ENCODE results near the gene HRH2.
"Not testable (repeated sequence)": the region's sequence is repeated elsewhere in the genome, so short reads cannot be mapped to it uniquely, and the experiment has no call there.

HRH2 gene

DNA sequence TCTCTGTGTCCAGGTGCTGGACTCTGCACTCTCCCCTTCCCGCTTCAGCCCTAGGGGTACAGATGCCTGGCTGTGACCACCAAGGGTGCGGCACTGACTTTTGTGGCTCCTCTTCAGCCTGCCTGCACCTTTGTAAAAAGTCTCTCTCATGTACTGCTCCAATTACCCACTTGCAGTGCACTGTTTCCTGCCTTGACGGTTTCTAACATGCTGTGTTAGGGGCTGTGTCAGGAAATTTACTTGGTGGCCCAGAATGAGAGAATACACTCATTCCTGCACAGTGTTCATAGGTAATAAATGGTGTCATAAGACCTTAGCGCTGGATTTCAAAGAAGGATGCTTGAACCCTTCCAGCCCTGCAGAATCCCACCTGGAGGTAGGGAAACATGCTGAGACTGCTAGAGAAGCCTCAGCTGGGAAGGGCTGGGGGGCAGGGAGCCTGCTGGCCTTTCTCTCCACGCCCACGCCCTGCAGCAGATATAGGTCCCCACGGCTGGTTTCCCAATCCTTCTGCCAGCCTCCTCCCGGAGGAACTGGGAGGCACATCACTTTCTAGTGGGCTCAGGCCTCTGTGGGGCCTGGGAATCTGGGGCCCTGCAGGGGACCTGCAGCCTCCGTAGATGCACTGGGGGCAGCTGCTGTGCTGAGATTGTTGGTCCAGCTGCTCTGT, 17.6 kb upstream of the HRH2 start:
- peaks cover 0 to 6% (median 0%) of the 10 kb centered on the region in 5 experiments for H3K27me3 ChIP-seq (replicated peaks in 2 of 5; ENCODE audit: control insufficient read depth in 4 of 5, insufficient read depth in 5 of 5, low read length in 4 of 5)
- H3K4me3 ChIP-seq (ENCODE audit: control insufficient read depth in 1 of 7, extremely low read depth in 1 of 7, insufficient read depth in 4 of 7, low read depth in 2 of 7, low read length in 6 of 7) = no peak overlapping the region
- no peak for DNase-seq
- peaks cover 0 to 6% (median 0%) of the 10 kb centered on the region in 5 experiments for H3K9me3 ChIP-seq (ENCODE audit: control extremely low read depth in 1 of 5, control insufficient read depth in 4 of 5, insufficient read depth in 2 of 5, low read depth in 1 of 5, low read length in 4 of 5)
- no peaks in the 10 kb centered on the region for H3K36me3 ChIP-seq (ENCODE audit: control insufficient read depth in 4 of 4, insufficient read depth in 4 of 4, low read length in 3 of 4)
- WGBS (ENCODE audit: insufficient coverage) = 87% methylated on average over 9 of the region's 9 CpGs
- POLR2A ChIA-PET = no interaction called here
- H3K27ac ChIP-seq (ENCODE audit: insufficient read depth in 1 of 2, low read depth in 1 of 2, low read length in 2 of 2, poor library complexity in 1 of 2, severe bottlenecking in 2 of 2) = no peak overlapping the region
- CTCF ChIA-PET = no interaction called here
- peaks cover 0 to 19% (median 0%) of the 10 kb centered on the region in 4 experiments for H3K4me1 ChIP-seq (ENCODE audit: control extremely low read depth in 1 of 4, control insufficient read depth in 4 of 4, insufficient read depth in 4 of 4, low read length in 3 of 4)

DNA sequence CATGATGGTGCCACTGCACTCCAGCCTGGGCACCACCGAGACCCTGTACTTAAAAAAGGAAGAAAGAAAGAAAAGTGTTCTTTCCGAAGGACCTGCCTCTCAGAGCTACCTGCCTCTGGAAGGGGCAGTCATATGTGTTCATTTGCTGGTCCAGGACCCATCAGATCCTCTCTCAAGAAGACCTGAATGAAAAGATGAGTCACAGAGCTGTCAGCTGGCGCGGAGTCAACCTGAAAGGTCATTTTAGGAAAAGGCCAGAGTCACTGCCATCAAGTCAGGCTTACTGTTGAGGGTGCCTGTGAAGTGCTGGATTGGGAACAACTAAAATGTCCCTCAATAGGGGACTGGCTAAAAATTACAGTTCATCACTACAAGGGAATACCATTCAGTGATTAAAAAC, 14.9 kb upstream of the HRH2 start:
- ChIA-PET POLR2A (no interaction called here), CTCF (no interaction called here)
- no peaks in the 10 kb centered on the region for H3K36me3 ChIP-seq (ENCODE audit: control insufficient read depth in 4 of 4, insufficient read depth in 4 of 4, low read length in 3 of 4)
- H3K9me3 ChIP-seq (ENCODE audit: control extremely low read depth in 1 of 5, control insufficient read depth in 4 of 5, insufficient read depth in 2 of 5, low read depth in 1 of 5, low read length in 4 of 5) = peaks cover 0 to 9% (median 3%) of the 10 kb centered on the region in 5 experiments
- peaks cover 0 to 3% (median 0%) of the 10 kb centered on the region in 5 experiments for H3K27me3 ChIP-seq (replicated peaks in 2 of 5; ENCODE audit: control insufficient read depth in 4 of 5, insufficient read depth in 5 of 5, low read length in 4 of 5)
- WGBS (ENCODE audit: insufficient coverage) = 95% methylated on average over 4 of the region's 4 CpGs
- H3K4me3 ChIP-seq (ENCODE audit: control insufficient read depth in 1 of 7, extremely low read depth in 1 of 7, insufficient read depth in 4 of 7, low read depth in 2 of 7, low read length in 6 of 7) = no peak overlapping the region
- no peak for DNase-seq
- peaks cover 0 to 19% (median 0%) of the 10 kb centered on the region in 4 experiments for H3K4me1 ChIP-seq (ENCODE audit: control extremely low read depth in 1 of 4, control insufficient read depth in 4 of 4, insufficient read depth in 4 of 4, low read length in 3 of 4)
- H3K27ac ChIP-seq (ENCODE audit: insufficient read depth in 1 of 2, low read depth in 1 of 2, low read length in 2 of 2, poor library complexity in 1 of 2, severe bottlenecking in 2 of 2) = no peak overlapping the region

DNA sequence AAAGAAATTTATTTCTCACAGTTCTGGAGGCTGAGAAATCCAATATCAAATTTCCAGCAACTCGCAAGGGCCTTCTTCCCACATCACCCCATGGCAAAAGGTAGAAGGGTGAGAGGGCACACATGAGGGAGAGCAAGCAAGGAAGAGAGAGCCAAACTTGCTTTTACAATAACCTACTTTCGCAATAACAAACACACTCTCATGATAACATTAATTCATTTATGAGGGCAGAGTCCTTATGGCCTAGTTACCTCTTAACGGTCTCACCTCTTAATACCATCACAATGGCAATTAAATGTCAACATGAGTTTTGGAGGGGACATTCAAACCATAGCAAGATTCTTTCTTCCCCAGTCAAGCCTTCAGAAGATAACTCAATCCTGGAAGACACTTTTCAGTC, 11.6 kb upstream of the HRH2 start:
- no CpG with 5 or more reads among the region's 3 CpGs for WGBS (ENCODE audit: insufficient coverage)
- POLR2A ChIA-PET = no interaction called here
- CTCF ChIA-PET = no interaction called here
- Histone ChIP-seq H3K27ac (ENCODE audit: insufficient read depth in 1 of 2, low read depth in 1 of 2, low read length in 2 of 2, poor library complexity in 1 of 2, severe bottlenecking in 2 of 2) (no peak overlapping the region), H3K4me3 (ENCODE audit: control insufficient read depth in 1 of 7, extremely low read depth in 1 of 7, insufficient read depth in 4 of 7, low read depth in 2 of 7, low read length in 6 of 7) (no peak overlapping the region), H3K27me3 (replicated peaks in 2 of 5; ENCODE audit: control insufficient read depth in 4 of 5, insufficient read depth in 5 of 5, low read length in 4 of 5) (peaks cover 0 to 4% (median 0%) of the 10 kb centered on the region in 5 experiments), H3K9me3 (ENCODE audit: control extremely low read depth in 1 of 5, control insufficient read depth in 4 of 5, insufficient read depth in 2 of 5, low read depth in 1 of 5, low read length in 4 of 5) (peaks cover 0 to 26% (median 13%) of the 10 kb centered on the region in 5 experiments), H3K4me1 (ENCODE audit: control extremely low read depth in 1 of 4, control insufficient read depth in 4 of 4, insufficient read depth in 4 of 4, low read length in 3 of 4) (peaks cover 0 to 3% (median under 1%) of the 10 kb centered on the region in 4 experiments), H3K36me3 (ENCODE audit: control insufficient read depth in 4 of 4, insufficient read depth in 4 of 4, low read length in 3 of 4) (no peaks in the 10 kb centered on the region)
- DNase-seq = no peak

DNA sequence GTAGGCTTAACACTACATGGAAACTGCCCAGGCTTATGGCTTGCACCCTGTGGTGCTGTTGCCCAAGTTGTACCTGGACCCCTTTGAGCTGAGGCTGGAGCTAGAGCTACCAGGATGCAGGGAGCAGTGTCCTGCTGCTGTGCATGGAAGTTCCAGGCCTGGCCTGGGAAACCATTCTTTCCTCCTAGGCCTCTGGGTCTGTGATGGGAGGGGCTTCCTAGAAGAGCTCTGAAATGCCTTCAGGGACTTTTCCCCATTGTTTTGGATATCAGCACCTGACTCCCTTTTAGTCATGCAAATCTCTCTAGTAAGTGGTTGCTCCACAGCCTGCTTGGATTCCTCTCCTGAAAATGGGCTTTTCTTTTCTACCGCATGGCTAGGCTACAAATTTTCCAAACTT, 7.9 kb upstream of the HRH2 start:
- no CpG with 5 or more reads among the region's 1 CpG for WGBS (ENCODE audit: insufficient coverage)
- Histone ChIP-seq H3K27ac (ENCODE audit: insufficient read depth in 1 of 2, low read depth in 1 of 2, low read length in 2 of 2, poor library complexity in 1 of 2, severe bottlenecking in 2 of 2) (no peak overlapping the region), H3K27me3 (replicated peaks in 2 of 5; ENCODE audit: control insufficient read depth in 4 of 5, insufficient read depth in 5 of 5, low read length in 4 of 5) (peaks cover 0 to 4% (median 0%) of the 10 kb centered on the region in 5 experiments), H3K9me3 (ENCODE audit: control extremely low read depth in 1 of 5, control insufficient read depth in 4 of 5, insufficient read depth in 2 of 5, low read depth in 1 of 5, low read length in 4 of 5) (peaks cover 0 to 26% (median 13%) of the 10 kb centered on the region in 5 experiments), H3K4me3 (ENCODE audit: control insufficient read depth in 1 of 7, extremely low read depth in 1 of 7, insufficient read depth in 4 of 7, low read depth in 2 of 7, low read length in 6 of 7) (no peak overlapping the region), H3K36me3 (ENCODE audit: control insufficient read depth in 4 of 4, insufficient read depth in 4 of 4, low read length in 3 of 4) (no peaks in the 10 kb centered on the region), H3K4me1 (ENCODE audit: control extremely low read depth in 1 of 4, control insufficient read depth in 4 of 4, insufficient read depth in 4 of 4, low read length in 3 of 4) (peaks cover 7 to 39% (median 34%) of the 10 kb centered on the region in 4 experiments)
- CTCF ChIA-PET = no interaction called here
- POLR2A ChIA-PET = no interaction called here
- DNase-seq = no peak

DNA sequence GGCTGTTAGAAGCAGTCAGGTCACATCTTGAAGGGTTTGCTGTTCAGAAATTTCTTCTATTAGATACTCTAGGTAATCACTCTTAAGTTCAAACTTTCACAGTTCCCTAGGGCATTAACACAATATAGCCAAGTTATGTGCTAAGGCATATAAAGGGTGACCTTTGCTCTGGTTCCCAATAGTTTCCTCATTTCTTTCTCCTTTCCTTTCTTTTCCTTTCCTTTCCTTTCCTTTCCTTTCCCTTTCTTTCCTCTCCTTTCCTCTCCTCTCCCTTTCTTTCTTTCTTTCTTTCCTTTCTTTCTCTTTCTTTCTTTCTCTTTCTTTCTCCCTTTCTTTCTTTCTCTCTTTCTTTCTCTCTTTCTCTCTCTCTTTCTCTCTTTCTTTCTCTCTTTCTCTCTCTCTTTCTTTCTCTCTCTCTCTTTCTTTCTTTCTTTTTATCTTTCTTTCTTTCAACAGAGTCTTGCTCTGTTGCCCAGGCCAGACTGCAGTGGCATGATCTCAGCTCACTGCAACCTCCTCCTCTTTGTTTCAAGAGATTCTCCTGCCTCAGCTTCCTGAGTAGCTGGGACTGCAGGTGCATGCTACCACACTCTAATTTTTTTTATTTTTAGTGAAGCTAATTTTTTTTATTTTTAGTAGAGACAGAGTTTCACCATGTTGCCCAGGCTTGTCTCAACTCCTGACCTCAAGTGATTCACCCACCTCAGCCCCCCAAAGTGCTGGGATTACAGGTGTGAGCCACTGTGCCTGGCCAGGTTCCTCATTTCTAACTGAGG, 7.3 kb upstream of the HRH2 start:
- CTCF ChIA-PET = interaction anchor here (1.1 to 1.5 kb wide), 3 partner anchors 40 to 54 kb away, joined by 3 read pairs; no protein-coding TSS in a partner anchor
- POLR2A ChIA-PET = interaction anchor here (0.6 kb wide), 1 partner anchor 40 kb away, joined by 3 read pairs; no protein-coding TSS in a partner anchor
- not testable (repeated sequence) for H3K36me3 ChIP-seq (ENCODE audit: control insufficient read depth in 4 of 4, insufficient read depth in 4 of 4, low read length in 3 of 4)

DNA sequence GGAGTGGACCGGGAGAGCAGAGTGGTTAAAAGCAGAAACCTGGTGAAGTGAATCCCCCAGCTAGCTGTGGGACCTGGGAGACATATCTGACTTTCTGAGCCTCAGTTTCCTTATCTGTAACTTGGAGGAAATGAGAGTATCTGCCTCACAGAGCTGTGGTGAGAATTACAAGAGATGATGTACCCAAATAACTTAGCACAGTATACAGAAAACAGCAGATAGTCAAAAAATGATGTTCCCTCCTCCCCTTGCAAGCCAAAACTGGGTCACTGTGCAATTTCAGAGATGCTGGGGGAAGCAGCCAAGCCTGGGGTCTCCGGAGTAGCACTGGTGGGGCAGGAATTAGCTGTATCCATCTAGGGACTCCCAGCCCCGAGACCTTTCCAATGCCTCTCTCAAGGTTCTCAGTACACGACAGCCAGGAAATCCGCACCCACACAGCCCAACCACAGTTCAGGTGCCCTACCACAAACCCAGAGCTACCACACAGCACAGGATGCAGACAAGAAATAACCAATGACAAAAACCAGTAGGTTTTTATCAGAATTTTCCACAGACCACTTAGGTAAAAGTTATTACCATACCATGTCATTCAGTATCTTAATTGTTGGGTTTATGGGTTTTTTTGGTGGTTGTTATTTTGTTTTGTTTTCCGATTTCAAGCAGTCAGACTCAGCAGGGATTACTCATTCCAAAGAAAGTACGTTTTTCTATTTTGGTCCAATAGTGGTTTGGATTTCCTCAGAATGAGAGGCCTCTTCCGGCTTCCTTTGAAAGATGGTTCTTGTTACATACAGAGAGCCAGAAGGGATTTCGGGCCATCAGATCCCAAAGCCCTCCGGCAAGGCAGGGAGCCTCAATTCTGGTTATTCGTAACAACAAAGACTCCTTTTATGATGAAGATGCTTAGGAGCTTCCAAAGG, 4.9 kb upstream of the HRH2 start:
- Histone ChIP-seq H3K4me3 (ENCODE audit: control insufficient read depth in 1 of 7, extremely low read depth in 1 of 7, insufficient read depth in 4 of 7, low read depth in 2 of 7, low read length in 6 of 7) (peak overlapping the region in 5 of 7 experiments; percentile 4 to 48 (median 15)), H3K36me3 (ENCODE audit: control insufficient read depth in 4 of 4, insufficient read depth in 4 of 4, low read length in 3 of 4) (no peaks in the 10 kb centered on the region), H3K27ac (ENCODE audit: insufficient read depth in 1 of 2, low read depth in 1 of 2, low read length in 2 of 2, poor library complexity in 1 of 2, severe bottlenecking in 2 of 2) (no peak overlapping the region), H3K9me3 (ENCODE audit: control extremely low read depth in 1 of 5, control insufficient read depth in 4 of 5, insufficient read depth in 2 of 5, low read depth in 1 of 5, low read length in 4 of 5) (peaks cover 0 to 20% (median 8%) of the 10 kb centered on the region in 5 experiments), H3K27me3 (replicated peaks in 2 of 5; ENCODE audit: control insufficient read depth in 4 of 5, insufficient read depth in 5 of 5, low read length in 4 of 5) (peaks cover 0 to 10% (median 0%) of the 10 kb centered on the region in 5 experiments), H3K4me1 (ENCODE audit: control extremely low read depth in 1 of 4, control insufficient read depth in 4 of 4, insufficient read depth in 4 of 4, low read length in 3 of 4) (peaks cover 7 to 63% (median 42%) of the 10 kb centered on the region in 4 experiments)
- peak; percentile 74 to 93 (median 89) for DNase-seq
- 15% methylated on average over 9 of the region's 11 CpGs for WGBS (ENCODE audit: insufficient coverage)
- ChIA-PET POLR2A (no interaction called here), CTCF (interaction anchor here (0.7 to 1.9 kb wide), 3 partner anchors 35 to 121 kb away, joined by 4 read pairs; no protein-coding TSS in a partner anchor)

More for the DNA sequence above, 7.3 kb upstream of the HRH2 start:
- DNase-seq; H3K27ac ChIP-seq (ENCODE audit: insufficient read depth in 1 of 2, low read depth in 1 of 2, low read length in 2 of 2, poor library complexity in 1 of 2, severe bottlenecking in 2 of 2); H3K4me3 ChIP-seq (ENCODE audit: control insufficient read depth in 1 of 7, extremely low read depth in 1 of 7, insufficient read depth in 4 of 7, low read depth in 2 of 7, low read length in 6 of 7); H3K27me3 ChIP-seq (replicated peaks in 2 of 5; ENCODE audit: control insufficient read depth in 4 of 5, insufficient read depth in 5 of 5, low read length in 4 of 5): not testable (repeated sequence)
- peaks cover 7 to 46% (median 36%) of the 10 kb centered on the region in 4 experiments for H3K4me1 ChIP-seq (ENCODE audit: control extremely low read depth in 1 of 4, control insufficient read depth in 4 of 4, insufficient read depth in 4 of 4, low read length in 3 of 4)
- H3K9me3 ChIP-seq (ENCODE audit: control extremely low read depth in 1 of 5, control insufficient read depth in 4 of 5, insufficient read depth in 2 of 5, low read depth in 1 of 5, low read length in 4 of 5) = peaks cover 0 to 26% (median 13%) of the 10 kb centered on the region in 5 experiments

Data from common myeloid progenitor, CD34-positive (primary cell).